NCI-H2029 (cell line): Measurements from ENCODE around the gene WFS1.

Experiments used
- DNase-seq: peaks from one replicate; lab custom pipeline; 2025; lab: John Stamatoyannopoulos, UW

WFS1 gene

DNA sequence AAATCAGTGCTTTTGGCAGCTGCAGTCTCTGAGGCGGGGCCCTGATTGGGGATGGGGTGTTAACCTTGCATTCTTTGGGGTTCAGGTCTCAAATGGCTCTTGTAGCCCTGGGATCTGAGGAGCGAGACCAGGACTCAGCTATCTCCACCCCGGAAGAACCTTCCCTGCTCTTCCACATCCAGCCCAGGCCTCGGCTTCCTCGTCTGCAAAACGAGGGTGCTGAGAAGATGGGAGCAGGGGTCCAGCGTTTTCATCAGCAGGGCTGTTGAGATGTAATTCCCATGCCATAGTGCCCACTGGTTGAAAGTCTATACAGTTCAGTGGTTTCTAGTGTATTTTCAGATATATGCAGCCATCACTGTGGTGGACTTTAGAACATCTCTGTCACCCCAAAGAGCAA lies 34.6 kb upstream of the WFS1 start:
- DNase-seq, result no peak

GRCh38 chr4:6235901-6236640 lies 33.6 kb upstream of the WFS1 start:
- no peak for DNase-seq

GRCh38 chr4:6236816-6237390 lies 32.7 kb upstream of the WFS1 start:
- DNase-seq, result no peak

GRCh38 chr4:6239486-6239885 lies 30.2 kb upstream of the WFS1 start:
- no peak for DNase-seq

GRCh38 chr4:6239968-6240367 lies 29.7 kb upstream of the WFS1 start:
- DNase-seq, result no peak

DNA sequence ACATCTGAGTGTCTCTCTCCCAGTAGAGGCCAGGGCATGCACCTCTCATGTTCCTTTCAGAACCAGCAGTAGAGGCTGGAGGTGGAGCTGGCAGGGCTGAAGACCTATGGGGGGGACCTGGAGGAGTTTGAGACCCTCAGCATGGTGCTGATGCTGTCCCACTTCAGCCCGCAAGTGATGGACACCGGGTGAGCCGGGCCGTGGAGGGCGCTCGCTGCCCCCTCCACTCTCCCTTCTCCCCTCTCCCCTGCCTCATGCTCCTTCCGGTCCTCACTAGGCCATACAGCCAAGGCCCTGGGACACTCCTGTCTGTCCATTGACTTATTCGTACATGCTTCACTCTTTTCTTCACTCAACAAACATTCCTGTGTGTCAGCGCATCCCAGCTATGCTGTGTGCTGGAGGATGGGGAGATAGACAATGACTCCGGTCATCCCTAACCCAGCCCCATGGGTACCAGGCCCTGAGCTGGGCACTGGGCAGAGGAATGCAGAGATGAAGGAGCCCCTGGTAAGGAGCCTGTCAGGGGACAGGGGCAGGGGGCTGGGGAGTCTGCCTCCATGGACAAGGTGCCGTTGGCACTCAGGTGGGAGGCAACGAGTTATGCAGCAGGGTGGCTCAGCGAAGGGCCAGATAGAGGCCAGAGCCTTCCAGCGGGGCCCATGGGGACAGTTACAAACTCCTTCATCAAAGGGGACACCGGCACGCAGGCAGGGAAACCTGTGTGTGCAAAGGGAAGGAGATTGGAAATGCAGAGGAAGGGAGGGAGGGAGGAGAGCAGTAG lies 28.4 kb upstream of the WFS1 start:
- no peak for DNase-seq

DNA sequence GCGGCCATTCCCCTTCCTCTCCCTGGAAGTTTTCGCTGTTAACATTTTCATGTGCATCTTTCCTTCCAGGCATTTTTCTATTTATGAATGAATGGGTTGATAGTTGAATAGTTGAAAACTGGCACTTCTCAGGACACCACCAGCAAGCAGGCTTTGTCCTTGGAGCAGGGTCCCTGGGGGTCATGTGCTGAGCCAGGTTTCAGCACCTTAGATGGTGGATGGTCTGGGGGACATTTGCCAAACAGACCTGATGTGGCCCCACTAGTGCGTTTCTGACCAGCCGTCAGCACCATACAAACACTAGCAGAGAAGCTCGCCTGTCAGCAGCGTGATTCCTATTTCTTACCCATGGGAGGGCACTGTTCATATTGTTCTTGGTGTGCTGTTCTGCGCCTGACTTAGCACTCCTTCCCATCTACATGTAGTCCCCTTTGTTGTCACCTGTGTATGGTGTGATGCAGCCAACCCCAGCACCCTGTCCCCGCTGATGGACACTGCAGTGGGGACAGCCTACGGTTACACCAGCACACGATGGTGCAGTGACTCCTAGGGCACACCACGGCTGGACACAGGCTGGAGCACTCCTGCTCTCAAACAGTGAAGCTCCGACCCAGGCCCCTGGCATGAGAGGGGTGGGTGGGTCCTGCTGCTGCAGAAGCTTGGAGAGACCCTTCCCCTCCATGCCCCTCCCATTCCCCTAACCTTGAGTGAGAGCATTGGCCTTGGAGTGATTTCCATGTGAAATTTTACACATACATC lies 27.2 kb upstream of the WFS1 start:
- no peak for DNase-seq

GRCh38 chr4:6245246-6246169 lies 24.1 kb upstream of the WFS1 start:
- no peak for DNase-seq

GRCh38 chr4:6246170-6246634 lies 23.4 kb upstream of the WFS1 start:
- DNase-seq, result no peak

DNA sequence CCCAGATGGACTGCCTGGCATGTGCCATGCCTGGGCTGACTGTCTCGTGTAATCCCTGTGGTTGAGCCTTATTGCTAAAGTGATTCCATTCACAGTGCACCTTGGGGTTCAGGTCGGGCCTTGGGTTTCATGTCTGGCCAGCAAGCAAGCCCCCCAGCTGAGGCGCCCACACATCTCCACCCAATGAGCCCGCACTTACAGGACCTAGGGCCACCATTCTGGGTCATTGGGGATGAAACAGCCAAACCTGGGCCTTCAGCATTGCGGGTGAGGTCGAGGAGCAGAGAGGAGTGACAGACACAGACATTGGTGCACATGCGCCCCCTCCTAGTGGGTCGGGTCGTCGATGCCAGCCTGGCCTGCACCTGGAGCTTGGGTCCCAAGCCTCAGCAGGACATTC lies 21.3 kb upstream of the WFS1 start:
- DNase-seq, result no peak

DNA sequence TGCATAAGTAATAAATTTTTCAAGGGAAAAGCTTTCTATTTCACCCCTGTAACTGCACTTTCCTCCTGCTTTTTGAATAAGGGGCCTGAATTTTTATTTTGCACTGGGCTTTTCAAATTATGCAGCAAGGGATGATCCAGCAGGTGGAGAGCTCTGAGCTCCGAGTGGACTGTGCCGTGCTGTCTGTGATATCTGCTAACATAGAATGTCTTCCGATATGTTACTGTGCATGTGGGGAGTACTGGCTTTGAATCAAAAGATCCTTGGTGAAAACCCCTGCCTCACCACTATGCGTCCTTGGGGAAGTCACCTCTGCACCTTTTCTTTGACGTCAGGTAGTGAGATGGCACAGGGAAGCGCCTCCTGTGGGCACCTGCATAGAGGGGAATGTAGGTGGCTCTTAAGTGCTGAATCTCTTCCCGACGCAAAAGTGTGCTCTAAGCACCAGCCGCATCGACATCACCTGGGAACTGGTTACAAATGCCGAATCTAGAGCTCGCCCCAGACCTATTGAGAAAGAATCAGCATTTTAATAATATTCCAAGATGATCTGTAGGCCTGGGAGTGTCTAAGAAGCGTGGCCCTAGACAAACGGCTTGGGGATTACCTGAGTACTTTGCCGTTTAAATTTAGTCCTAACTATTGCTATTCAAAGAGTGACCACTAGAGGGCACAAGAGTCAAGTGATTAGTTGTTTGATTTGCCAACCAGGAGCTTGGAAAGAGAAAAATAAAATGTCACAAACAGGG lies 19.2 kb upstream of the WFS1 start:
- DNase-seq, result peak; percentile 33

- DNase-seq, result no peak
Observed at GRCh38 chr4:6250984-6251295, 18.7 kb upstream of the WFS1 start.

DNA sequence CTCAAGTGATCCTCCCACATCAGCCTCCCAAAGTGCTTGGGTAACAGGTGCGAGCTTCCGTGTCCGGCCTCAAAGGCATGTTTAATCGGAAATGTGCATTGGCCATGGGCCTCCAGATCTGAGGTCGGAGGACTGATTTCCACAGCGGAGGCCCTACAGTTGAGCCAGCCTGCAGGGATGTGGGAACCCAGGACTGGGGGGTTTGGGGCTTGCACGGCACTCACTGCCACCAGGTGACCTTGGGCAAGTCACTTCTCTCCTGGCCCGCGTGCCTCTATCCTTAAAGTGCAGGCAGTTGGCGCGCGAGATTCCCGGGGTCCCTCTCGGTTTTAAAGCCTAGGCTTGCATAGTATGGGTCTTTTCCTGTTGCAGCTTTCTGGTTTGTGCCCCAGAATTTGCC lies 18.3 kb upstream of the WFS1 start:
- DNase-seq, result no peak

DNA sequence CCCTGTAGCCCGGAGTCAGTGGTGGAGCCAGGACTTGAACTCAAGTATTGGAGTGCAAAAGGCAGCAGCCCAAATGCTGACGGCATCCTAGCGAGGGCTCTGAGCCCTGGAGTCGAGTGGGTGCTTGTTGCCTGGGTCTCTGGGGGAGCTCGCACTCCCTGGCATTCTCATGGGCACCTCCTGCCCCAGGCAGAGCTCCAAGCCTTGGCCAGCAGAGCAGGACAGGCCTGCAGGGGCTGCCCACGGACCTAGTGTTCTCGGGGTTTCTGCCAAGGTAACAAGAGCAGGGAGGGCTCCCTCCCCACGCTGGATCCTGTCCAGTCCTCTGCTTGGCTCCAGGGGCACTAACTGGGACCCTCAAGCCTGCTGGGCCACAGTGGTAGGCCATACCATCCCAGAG lies 17.6 kb upstream of the WFS1 start:
- DNase-seq, result no peak

DNA sequence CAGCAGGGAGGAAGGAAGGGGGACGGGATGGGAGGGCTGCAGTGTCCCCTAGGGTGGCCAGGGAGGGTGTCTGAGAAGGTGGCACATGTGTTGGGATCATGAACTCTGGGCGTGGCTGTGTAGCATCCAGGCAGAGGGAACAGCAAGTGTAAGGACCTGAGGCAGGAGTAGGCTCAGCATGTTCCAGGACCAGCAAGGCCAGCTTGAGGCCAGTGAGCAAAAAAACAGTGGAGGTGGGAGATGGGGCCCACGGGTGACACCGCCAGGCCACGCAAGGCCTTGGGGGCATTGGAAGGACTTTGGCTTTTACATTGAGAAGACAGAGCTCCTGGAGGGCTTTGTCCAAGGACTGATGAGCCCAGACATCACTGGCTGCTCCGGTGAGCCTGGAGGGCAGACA lies 16.5 kb upstream of the WFS1 start:
- no peak for DNase-seq

GRCh38 chr4:6253961-6254360 lies 15.7 kb upstream of the WFS1 start:
- no peak for DNase-seq

DNA sequence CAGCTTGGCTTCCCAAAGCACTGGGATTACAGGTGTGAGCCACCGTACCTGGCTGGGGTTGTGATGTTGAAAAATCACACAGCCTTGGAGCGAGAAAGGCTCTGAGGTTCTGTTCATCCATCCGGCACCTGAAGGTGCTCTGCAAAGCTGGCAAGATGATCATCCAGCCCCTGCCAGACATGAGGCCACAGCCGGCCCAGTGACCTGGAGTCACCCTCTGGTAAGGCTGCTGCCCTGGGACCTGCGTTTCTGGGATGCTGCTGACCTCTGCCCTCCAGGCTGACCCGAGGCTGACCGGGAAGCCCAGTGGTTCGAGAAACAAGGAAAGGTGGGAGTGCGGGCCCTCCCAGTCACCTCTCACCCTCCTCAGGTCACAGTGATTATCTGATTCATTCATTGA lies 13.5 kb upstream of the WFS1 start:
- no peak for DNase-seq

DNA sequence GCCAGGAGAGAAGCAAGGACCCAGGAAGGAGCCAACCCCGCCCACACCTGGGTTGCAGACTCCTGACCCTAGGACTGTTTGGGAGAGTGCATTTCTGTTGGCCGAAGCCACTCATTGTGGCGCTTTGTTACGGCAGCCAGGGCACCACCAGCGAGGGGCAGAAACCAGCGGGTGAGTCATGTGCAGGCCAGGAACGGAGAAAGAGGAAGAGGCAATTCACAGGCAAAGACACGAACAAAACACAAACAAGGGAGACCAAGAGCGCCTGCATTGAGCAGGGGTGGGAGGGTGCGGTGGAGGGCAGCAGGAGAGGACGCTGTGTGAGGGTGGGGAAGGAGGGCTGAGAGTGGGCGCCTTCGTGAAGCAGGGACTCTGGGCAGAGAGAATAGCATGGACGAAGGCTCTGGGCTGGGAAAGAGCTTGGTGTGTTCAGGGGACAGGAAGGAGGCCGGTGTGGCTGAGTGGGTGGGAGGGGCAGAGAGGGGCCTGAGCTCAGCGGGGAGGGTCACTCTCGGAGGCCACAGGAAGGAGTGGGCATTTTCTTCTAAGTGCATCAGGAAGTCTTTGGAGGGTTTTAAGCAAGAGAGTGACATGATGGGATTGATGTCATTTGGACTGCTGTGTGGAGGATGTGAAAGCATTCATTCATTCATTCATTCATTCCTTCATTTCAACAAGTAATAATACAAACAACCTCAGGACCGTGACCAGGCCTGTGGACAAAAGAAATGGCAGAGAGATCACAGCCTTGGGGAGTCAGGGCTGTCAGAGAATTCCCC lies 12.2 kb upstream of the WFS1 start:
- no peak for DNase-seq

DNA sequence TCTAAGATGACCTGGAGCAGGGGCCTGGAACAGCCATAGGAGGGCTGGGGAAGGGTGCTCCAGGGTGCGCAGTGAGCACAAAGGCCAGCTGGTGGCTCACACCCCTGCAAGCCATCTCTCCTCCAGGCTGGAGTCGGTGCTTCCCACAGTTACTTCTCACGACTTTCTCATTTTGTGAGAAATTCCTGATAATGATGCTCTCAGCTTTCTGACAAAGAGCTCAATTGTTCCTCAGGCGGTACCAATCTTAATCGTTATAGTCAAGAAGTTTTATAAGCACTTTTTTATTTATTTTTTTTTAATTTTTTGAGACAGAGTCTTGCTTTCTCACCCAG lies 11.7 kb upstream of the WFS1 start:
- no peak for DNase-seq

GRCh38 chr4:6258741-6259140 lies 10.9 kb upstream of the WFS1 start:
- no peak for DNase-seq
